Uterus (tissue), 4 donors: ENCODE measurements around the gene PLEK2. TPM values are rescaled to one million over a fixed set of nuclear protein-coding genes. Genes with fewer than 3 reads are reported as not detected.

Experiments used
- DNase-seq, 2 donors: peaks; one replicate each; pipeline ENCODE4 v3.0.0-alpha.2; 2019 to 2020
- H3K27ac ChIP-seq, 2 donors: fragments of 200-600 bp; sonication (generic); 1 replicate in 1 of 2; 2 replicates in 1 of 2; pipeline ENCODE4 v1.5.1; 2016 to 2018
- H3K27me3 ChIP-seq, 2 donors: fragments of 200-600 bp; sonication (generic); one replicate each; pipeline ENCODE4 v1.5.1; 2018 to 2019; ENCODE audit warnings: control low read depth in 1 of 2
- H3K36me3 ChIP-seq, 2 donors: fragments of 200-600 bp; sonication (generic); one replicate each; pipeline ENCODE4 v1.5.1; 2019; ENCODE audit warnings: control low read depth in 1 of 2
- H3K4me1 ChIP-seq, 2 donors: fragments of 200-600 bp; sonication (generic); one replicate each; pipeline ENCODE4 v1.5.1; 2018 to 2019; ENCODE audit warnings: control low read depth in 1 of 2
- H3K4me3 ChIP-seq, 2 donors: fragments of 200-600 bp; sonication (generic); 1 replicate in 1 of 2; 2 replicates in 1 of 2; pipeline ENCODE4 v1.5.1; 2018 to 2019; ENCODE audit warnings: mild to moderate bottlenecking in 1 of 2
- H3K9me3 ChIP-seq, 2 donors: fragments of 200-600 bp; sonication (generic); one replicate each; pipeline ENCODE4 v1.5.1; 2019; ENCODE audit warnings: control low read depth in 1 of 2
- POLR2A ChIP-seq, 2 donors: fragments of 450-650 bp; IDR thresholded peaks; one replicate each; pipeline ENCODE4 v1.6.1; 2016; ENCODE audit warnings: antibody characterized with exemption in 2 of 2, mild to moderate bottlenecking in 1 of 2, moderate library complexity in 1 of 2
- intact Hi-C: fragments of 100-400 bp; cut with DNase I; formaldehyde crosslinking; loops from one replicate; pipeline ENCODE4 v1.15.1; 2023; ENCODE audit warnings: low total_unique reads
- total RNA-seq, 4 donors: library from RNA; depleted of rRNA in 3 of 4; stranded (reverse); fragments of >200 nt in 3 of 4; gene quantifications; one replicate each; pipeline versions ENCODE4 v1.1.0 to v1.2.4, GENCODE V29; 2014 to 2023
- TF ChIP-seq, protein P1 (sequence below), 4 experiments: fragments of 200-600 bp in 2 of 4; fragments of 450-650 bp in 2 of 4; sonication (generic) in 2 of 4; IDR thresholded peaks; one replicate each; pipeline ENCODE4 v1.5.1; 2016 to 2019; ENCODE audit warnings: antibody characterized with exemption in 4 of 4, mild to moderate bottlenecking in 2 of 4, moderate library complexity in 1 of 4
- donor health status: DM: yes; HTN: yes; CAD: no.

The PLEK2 gene
- total RNA-seq, 4 donors from 2014 or later: 1.5 TPM; not detected in 3

DNA sequence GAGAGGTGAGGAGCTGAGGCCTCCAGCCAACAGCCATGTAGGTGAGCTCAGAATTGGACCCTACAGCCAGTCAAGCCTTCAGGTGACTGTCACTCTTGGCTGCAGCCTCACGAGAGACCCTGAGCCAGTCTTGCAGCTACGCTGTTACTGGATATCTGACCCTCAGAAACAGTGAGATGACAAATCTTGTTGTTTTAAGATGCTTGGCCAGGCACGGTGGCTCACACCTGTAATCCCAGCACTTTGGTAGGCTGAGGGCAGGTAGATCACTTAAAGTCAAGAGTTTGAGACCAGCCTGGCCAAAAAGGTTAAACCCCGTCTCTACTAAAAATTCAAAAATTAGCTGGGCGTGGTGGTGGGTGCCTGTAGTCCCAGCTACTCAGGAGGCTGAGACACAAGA lies 6.2 kb downstream of the PLEK2 start:
- Histone ChIP-seq H3K27ac (no peak overlapping the region), H3K27me3 (no peaks in the 10 kb centered on the region), H3K4me3 (no peak overlapping the region), H3K36me3 (no peaks in the 10 kb centered on the region), H3K4me1 (no peaks in the 10 kb centered on the region), H3K9me3 (no peaks in the 10 kb centered on the region)
- no peak for DNase-seq
- TF ChIP-seq, protein P1, sequence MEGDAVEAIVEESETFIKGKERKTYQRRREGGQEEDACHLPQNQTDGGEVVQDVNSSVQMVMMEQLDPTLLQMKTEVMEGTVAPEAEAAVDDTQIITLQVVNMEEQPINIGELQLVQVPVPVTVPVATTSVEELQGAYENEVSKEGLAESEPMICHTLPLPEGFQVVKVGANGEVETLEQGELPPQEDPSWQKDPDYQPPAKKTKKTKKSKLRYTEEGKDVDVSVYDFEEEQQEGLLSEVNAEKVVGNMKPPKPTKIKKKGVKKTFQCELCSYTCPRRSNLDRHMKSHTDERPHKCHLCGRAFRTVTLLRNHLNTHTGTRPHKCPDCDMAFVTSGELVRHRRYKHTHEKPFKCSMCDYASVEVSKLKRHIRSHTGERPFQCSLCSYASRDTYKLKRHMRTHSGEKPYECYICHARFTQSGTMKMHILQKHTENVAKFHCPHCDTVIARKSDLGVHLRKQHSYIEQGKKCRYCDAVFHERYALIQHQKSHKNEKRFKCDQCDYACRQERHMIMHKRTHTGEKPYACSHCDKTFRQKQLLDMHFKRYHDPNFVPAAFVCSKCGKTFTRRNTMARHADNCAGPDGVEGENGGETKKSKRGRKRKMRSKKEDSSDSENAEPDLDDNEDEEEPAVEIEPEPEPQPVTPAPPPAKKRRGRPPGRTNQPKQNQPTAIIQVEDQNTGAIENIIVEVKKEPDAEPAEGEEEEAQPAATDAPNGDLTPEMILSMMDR (IDR thresholded peaks at IDR 0.05): no peak
- intact Hi-C loops: no loop called here

DNA sequence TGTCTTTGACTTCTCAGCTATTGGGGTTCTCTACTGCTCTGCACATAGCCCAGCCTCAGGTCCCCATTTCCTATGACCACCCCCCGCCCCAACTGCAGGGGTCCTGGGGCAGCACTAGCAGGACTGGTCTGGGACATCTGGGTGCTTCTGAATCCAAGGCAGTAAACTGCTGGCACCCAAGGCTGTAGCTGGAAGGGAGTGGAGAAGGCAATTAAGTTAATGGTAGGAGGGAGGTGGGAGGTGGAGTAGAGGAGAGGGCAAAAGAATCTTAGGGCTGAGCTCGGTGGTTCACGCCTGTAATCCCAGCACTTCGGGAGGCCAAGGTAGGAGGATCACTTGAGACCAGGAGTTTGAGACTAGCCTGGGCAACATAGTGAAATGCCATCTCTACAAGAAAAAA lies 11.5 kb downstream of the PLEK2 start:
- no peak for TF ChIP-seq POLR2A (IDR thresholded peaks at IDR 0.05)
- TF ChIP-seq, protein P1 (IDR thresholded peaks at IDR 0.05): no peak
- no peaks in the 10 kb centered on the region for H3K9me3 ChIP-seq
- intact Hi-C loops: no loop called here
- no peak for DNase-seq
- H3K27ac ChIP-seq: no peak overlapping the region
- H3K36me3 ChIP-seq: no peaks in the 10 kb centered on the region
- no peak overlapping the region for H3K4me3 ChIP-seq
- H3K27me3 ChIP-seq: no peaks in the 10 kb centered on the region
- no peaks in the 10 kb centered on the region for H3K4me1 ChIP-seq

DNA sequence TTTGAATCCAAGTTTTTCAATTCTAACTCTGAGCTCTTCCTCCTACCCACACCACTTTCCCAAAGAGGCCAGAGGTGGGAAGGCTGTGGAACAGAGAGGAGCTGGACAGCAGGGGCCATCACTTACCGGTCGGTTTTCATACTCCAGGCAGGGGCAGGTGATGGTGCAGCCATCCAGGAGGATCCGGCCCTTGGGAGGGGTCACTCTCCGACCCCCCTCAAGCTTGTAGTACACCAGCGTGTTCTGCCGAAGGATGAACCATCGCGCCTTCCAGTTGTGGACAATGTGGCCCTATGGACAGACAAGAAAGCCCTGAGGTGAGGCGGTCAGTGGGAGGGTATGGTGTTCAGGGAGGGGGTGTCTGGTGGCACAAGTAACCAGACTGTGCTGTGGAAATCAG lies 14.4 kb downstream of the PLEK2 start:
- no peaks in the 10 kb centered on the region for H3K9me3 ChIP-seq
- H3K4me1 ChIP-seq: no peaks in the 10 kb centered on the region
- intact Hi-C loops: no loop called here
- TF ChIP-seq POLR2A (IDR thresholded peaks at IDR 0.05): no peak
- no peak overlapping the region for H3K4me3 ChIP-seq
- H3K27me3 ChIP-seq: no peaks in the 10 kb centered on the region
- H3K27ac ChIP-seq: no peak overlapping the region
- DNase-seq: no peak
- no peaks in the 10 kb centered on the region for H3K36me3 ChIP-seq

DNA sequence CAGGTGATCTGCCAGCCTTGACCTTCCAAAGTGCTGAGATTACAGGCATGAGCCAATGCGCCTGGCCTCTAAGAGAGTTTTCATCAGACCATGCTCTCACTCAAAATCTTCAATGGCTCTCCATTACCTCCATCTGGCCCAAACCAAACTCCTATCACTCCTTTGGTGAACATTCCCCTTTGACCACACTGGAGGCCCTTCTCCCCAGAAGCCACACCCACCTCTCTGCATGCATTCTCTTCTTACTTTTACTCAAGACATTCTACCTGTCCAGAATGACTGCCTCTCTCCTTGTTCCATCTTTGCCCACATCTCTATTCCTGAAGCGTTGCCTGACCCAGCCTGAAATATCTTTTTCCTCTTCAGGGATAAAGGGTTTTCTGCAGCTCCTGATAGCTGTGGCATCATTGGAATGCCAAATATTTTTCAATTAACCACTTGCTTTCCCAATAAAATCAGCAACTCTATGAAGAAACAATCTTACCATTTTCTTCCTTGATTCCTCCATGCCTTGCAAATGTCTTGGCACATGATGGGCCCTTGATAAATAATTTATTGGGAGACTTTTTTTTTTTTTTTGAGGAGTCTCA lies 15.5 kb downstream of the PLEK2 start:
- H3K4me1 ChIP-seq: no peaks in the 10 kb centered on the region
- H3K36me3 ChIP-seq: no peaks in the 10 kb centered on the region
- no peak for DNase-seq
- no peak for TF ChIP-seq POLR2A (IDR thresholded peaks at IDR 0.05)
- TF ChIP-seq, protein P1 (IDR thresholded peaks at IDR 0.05): no peak
- H3K4me3 ChIP-seq: no peak overlapping the region
- H3K9me3 ChIP-seq: no peaks in the 10 kb centered on the region
- intact Hi-C loops: no loop called here
- H3K27me3 ChIP-seq: no peaks in the 10 kb centered on the region
- no peak overlapping the region for H3K27ac ChIP-seq

DNA sequence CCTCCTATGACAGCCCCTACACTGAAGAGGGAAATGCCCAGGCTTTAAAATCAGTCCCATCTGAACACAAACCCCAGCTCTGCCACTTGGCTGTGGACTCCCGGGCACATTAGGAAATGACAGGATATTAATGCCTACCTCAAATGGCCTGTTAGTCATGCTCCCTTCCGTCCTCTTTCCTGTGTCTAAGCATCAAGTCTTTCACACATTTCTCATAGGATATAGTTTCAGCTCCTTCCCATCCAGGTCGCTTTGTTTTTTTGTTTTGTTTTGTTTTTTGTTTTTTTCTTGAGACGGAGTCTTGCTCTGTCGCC lies 16.1 kb downstream of the PLEK2 start:
- Histone ChIP-seq H3K27ac (no peak overlapping the region), H3K4me1 (no peaks in the 10 kb centered on the region)

More for the DNA sequence above, 16.1 kb downstream of the PLEK2 start:
- Histone ChIP-seq H3K27me3 (no peaks in the 10 kb centered on the region), H3K4me3 (no peak overlapping the region), H3K9me3 (no peaks in the 10 kb centered on the region), H3K36me3 (no peaks in the 10 kb centered on the region)
- TF ChIP-seq, protein P1 (IDR thresholded peaks at IDR 0.05): no peak
- TF ChIP-seq POLR2A (IDR thresholded peaks at IDR 0.05): no peak
- DNase-seq: no peak
- intact Hi-C loops: no loop called here
